GM21529 (cell line): Measurements from ENCODE around the gene REL.
"Not testable (repeated sequence)": the region's sequence is repeated elsewhere in the genome, so short reads cannot be mapped to it uniquely, and the experiment has no call there.

Experiments used
- ATAC-seq: cut with Tn5 transposase; IDR thresholded peaks from one replicate; pipeline ENCODE4 v1.9.1; 2021; ENCODE audit not compliant: unreplicated experiment

Gene REL

DNA sequence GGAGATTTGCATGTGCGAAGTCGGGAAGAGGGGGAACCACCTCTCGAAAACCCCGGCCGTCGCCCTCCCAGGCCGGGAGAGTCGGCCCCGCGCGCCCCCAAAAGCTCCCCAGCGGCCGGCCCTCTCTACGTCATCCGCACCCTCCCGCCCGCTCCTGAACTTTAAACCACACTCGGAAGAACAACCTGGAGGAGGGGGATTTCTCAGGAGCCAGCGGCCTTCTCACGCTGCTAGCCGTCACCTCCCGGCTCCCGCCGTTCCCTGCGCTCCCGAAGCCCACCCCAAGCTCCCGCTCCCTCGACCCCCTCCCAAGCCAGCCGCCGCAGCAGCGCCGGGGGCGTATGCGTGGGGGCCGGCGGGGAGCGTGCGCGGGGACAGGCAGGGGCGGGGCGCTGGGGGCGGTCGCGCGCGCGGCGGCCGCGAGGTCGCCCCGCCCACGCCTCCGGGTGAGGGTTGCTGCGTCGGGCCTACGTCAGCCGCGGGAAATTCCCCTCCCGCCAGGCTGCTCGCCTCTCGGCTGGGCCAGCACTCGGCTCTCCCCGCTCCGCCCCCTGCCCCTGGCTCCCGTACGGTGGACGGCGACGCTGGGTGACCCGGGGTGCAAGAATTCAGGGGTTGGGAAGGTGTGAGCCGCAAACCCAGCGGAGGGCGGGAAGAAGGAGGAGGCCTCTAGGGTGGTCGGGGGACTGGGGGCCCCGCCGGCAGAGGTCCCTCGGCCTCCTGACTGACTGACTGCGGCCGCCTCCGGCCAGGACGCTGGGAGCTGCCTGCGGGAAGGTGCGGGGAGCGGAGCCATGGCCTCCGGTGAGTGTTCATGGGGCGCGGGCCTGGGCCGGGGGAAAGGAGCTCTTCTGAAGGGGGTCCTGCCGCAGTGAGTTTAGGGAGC, at the start of gene REL:
Gene REL, plus strand, starts transcription at position 528 of the 886 bp plus-strand sequence. Its CDS starts 267 bp downstream, at position 795.
- peak; percentile 76 for ATAC-seq

DNA sequence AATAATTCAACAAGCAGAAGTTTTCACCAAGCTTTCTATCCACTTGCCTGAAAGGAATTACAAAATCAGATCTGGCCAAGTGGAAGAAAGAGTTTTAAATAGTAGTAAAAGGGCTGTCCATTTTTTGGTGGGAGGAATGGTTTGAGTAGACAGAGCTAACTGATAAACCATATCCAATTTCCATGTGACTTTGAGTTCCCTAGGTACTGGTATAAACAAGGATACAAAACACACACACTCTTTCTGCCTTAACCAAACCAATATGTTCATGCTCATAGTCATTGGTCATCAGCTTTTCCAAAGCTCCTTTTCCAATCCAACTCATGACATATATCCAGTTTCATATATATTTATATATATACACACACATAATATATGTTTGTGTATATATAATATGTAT, 49.5 kb upstream of the REL start:
- ATAC-seq = no peak

DNA sequence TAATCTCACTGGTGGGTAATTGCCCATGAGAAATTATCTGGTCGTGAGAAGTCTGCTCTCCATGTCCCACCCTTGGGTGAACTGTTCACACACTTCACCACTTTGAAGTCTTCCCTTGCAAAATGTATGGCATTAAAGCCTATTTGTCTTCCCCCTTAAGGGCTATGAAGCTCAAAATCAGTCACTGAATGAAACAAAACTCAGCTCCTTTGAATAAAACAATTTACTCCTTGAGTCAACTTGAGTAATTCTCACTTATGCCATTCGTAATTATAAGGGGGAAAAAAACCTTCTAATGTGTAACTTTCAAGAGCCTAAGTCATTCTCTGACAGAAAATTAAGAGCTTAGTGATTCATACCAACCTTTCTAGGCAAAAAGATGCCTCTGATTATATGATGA, 48.8 kb upstream of the REL start:
- ATAC-seq = no peak

DNA sequence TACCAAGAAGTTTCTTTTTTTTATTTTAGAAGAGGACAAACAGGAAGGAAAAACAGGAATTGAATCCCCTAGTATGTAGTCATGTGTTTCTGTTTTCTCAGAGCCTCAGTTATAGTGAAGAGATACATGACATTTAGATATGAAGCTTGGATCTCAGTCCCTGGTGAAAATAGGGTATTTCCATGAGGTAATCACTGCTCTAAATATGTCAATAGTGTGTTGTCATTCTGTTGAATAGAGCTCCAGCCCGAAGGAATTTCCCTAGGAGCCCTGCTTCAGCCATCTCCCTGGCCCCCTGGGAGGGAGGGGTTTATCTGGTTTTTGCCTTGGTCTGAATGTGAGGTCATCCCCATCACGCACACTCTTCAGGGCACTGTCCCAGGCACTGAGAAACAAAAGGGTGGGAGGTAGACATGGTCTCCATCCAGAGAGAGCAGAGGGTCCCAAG, 47.1 kb upstream of the REL start:
- peak; percentile 35 for ATAC-seq

DNA sequence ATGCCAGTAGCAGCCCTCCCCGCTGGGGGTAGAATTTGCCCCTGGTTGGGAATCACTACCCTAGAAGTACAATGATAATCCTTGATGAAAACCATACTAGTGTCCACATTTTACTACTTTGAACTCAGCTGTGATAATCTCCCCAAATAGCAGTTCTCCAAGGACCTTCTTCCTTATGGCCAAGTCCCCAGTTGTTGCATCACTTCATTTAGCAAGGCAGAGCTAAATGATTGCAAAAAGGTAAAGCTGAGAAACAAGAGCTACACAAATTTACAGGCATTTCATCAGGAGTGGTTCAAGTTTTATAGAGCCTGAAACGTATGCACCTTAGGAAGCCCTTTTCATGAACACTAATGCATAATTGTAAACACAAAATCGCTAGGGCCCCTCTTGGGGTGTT, 44.9 kb upstream of the REL start:
- ATAC-seq = no peak

DNA sequence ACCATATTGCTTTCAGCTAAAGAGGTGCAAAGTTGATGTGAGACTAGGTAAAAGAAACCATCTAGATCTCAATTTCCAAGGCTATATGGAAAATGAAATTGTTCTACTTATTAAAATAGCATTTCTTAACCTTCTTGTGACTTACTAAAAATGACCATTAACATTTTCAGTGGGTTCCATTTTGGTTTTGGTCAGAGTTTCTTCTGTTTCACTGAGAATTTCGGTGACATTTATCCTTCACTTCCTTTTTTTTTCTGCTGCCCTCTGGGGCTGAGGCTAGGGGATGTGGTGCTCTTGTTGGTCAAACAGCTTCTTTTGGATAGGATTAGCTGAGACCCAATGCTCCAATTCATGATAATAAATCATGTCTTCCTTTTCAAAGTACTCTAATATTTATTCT, 44.3 kb upstream of the REL start:
- ATAC-seq = peak; percentile 25

DNA sequence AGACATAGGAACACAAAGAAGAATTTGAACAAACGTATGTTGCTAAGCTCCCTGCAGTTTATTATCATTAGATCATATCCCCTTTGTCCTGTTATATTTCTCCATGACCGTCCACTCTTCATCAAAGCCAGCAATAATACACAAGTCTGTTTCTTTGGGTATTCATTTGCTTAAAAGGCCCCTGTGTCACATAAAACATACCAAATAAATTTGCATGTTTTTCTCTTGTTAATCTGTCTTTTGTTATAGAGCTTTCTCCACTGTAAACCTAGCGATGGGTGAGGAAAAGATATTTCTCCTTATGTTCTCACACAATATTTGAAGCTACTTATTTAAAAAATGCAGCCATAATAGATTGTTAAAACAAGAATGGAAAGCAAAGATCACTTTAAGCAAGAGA, 42.9 kb upstream of the REL start:
- no peak for ATAC-seq

DNA sequence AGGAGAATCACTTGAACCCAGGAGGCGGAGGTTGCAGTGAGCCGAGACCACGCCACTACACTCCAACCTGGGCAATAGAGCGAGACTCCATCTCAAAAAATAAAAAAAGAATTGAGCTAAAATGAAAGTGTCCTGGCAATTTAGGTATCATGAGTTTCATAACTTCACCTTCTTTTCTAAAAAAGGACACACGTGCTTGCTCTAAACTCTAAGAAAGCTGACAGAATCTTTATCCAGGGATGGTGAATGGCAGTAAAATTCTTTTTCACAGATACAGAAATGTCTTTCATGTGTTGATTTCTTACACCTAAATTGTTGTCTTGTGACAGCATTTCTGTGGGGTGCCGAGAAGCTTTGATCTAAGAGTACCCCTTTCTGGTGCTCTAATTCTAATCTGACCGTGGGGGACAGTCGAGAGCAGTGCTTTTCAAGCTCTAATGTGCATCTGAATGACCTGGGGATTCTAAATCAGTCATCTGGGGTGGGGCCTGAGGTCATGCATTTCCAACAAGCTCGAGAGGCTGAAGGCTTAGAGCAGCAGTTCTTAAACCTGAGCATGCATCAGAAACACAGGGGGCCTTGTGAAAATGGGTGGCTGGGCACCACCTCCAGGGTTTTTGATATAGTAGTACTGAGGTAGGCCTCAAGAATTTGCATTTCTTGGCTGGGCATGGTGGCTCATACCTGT, 42.1 kb upstream of the REL start:
- peak; percentile 48 for ATAC-seq

DNA sequence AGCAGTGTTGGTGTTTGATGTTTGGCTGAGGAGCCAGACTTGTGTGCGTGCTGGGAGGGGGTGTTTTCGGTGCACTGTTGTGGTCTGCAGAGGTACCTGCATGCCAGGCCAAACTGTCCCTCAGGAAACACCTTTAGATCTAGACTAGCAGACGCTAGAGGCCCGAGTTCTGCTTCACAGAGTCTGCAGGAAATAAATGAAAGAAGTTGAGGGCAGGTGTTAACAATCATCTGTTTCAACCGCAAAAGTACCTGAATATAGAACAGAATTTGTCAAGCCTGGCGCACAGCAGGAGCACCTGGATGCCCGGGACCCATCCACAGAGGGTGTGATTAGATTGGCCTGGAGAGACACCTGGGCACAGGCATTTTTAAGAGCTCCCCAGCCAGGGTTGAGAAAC, 40.5 kb upstream of the REL start:
- ATAC-seq = peak; percentile 46

DNA sequence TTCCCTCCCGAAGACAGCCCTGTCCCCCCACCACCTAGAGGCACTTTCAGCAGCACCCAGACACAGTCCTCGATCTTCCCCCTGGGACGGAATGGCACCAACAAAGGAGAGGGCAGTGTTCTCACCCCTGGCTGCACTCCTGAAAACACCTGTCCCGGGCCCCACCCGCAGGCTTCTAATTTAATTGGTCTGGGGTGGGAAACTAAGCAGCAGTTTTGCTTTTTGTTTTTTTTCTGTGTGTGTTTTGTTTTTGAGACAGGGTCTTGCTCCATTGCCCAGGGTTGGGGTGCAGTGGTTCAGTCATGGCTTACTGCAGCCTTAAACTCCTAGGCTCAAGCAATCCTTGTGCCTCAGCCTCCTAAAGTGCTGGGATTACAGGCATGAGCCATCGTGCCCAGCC, 38.4 kb upstream of the REL start:
- ATAC-seq = no peak

DNA sequence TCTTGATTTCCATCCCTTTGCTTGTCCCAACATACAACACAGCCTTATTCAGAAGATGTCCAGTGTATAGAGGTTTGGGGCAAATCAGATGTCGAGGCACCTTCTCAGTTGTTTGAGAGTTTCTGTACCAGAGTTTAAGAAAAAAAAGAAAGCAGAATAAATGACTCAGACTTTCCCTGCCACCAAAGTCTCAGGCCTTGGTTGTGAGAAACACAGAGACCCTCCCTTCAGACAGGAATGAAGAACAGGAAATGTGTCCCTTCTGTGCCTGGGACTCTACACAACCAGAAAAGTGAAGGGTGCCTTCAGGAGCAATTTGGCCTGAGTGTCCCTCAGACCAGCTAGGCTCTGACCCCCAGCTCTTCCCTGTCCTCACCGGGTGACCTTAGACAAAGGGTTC, 37.3 kb upstream of the REL start:
- ATAC-seq = no peak

DNA sequence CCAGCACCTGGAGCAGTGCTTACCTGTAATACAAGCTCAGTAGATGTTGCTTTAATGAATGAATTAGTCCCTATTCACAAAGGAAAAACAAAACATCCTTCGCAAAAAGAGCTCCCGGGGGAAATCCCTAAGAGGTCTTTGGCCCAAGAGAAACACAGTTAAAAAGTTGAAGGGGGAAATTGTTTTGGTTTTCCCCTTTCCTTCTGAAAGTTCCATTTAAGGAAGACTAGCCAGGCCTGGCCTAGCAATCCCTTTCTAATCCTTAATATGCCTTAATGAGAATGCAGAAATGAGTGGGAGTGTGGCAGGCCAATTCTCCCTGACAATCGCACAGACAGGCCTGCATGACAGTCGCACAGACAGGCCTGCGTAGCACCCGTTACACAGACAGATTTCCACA, 33.5 kb upstream of the REL start:
- ATAC-seq = no peak

DNA sequence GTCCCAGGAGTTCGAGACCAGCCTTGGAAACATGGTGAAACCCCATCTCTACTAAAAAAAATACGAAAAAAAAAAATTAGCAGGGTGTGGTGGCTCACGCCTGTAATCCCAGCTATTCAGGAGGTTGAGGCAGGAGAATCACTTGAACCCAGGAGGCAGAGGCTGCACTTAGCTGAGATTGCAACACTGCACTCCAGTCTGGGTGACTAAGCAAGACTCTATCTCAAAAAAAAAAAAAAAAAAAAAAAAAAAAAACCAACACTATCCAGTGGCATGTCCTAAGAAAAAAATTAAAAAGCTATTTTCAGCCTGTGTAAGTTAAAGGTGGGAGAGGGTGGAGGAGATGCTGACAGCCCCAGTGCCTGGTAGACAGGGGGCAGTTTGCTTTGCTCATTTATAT, 32.2 kb upstream of the REL start:
- ATAC-seq = no peak

DNA sequence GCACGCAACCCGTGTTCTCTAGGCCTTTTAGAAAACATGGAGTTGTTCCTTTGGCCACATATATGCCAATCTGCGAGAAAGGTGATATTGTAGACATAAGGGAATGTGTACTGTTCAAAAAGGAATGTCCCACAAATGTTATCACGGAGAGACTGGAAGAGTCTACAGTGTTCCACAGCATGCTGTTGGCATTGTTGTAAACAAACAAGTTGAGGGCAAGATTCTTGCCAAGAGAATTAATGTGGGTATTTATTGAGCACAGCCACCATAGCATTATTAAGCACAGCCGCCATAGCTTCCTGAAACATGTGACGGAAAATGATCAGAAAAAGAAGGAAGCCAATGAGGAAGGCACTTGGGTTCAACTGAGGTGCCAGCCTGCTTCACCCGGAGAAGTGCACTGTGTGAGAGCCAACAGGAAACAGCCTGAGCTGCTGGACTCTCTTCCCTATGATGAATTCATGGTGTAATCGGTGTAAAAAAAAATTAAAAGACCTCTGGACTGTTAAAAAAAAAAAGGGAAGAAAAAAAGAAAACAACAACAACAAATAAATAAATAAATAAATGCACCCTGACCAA, 29.0 kb upstream of the REL start:
- no peak for ATAC-seq

DNA sequence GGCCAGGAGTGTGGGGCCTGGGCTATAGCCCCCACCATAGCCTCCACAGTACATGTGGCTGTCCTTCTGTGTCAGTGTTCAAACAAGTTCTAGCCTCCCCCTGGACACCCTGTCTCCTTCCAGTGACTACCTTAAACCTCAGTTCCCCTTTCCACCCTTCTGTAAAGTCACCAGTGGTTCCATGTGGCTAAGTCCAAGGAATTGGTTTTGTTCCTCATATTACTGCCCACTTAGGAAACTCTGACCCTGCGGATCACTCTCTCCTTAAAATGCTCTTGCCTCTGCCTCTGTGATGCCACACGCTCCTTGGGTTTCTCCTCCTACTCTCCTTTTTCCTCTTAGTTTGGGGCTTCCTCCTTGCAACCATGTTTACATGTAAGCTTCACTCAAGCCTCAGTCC, 27.8 kb upstream of the REL start:
- ATAC-seq = no peak

DNA sequence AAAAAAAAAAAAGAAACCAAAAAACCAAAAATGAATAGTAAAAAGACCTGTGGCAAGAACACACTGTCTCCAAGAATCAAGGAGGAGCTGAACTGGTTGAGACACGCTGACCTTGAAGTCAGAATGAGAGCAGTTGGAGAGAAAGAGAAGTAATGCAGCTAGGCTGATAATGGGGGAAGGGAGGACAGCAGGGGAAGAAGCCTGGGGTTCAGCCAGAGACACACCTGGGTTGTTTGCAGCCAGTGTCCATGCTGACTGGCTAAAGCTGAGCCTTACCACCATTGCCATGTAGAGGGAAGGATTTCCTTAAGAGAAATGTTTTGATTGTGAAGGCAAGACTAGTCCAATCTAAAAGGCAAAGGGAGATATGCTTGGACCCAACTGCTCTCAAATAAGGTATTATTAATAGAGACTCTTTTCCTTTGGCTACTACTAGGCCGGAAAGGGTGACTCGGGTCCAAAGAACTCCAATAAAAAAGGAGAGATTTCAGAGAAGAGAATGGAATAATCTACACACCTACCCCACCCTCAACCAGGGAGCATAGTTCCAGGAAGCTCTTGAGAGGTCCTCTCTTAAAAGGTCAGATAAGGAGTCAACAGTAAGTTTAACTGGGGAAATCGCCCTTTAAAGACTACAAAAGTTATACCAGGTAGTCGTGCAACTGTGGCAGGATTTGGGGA, 25.2 kb upstream of the REL start:
- ATAC-seq = no peak

DNA sequence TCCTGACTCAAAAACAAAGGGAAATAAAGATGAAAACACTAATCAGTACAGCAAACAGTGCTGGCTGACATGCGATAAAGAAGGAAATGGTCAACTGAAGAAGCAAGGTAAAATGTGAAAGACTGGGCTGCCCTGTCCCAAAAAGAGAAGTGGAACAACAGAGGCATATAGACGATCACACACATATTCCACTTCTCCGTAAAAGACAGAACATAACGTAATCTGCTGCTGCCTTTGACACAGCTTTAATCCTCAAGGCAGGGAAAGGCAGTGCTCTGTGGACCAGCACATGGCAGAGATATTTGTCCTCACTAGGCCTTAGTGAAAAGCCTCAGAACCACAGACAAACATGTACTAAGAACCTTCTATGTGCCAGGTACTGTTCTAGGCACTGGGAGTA, 24.3 kb upstream of the REL start:
- ATAC-seq = no peak

DNA sequence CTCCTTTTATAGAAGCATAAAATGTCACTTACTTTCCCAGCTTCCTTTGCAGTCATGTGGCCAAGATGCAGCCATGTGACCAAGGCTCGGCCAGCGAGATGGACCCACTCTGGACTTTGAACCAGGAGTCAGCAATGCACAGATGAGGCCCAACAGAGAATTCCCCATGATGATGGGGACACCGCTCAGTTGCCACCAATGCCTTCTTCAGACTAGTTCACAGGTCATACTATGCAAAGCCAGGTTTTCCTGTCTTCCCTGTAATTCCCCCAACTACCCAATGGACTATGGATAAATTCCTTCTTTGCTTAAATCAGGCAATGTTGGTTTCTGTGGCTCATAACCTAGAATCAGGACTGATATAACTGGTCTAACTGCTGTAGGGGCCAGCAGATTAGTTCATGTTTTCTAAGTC, 22.5 kb upstream of the REL start:
- ATAC-seq = no peak

DNA sequence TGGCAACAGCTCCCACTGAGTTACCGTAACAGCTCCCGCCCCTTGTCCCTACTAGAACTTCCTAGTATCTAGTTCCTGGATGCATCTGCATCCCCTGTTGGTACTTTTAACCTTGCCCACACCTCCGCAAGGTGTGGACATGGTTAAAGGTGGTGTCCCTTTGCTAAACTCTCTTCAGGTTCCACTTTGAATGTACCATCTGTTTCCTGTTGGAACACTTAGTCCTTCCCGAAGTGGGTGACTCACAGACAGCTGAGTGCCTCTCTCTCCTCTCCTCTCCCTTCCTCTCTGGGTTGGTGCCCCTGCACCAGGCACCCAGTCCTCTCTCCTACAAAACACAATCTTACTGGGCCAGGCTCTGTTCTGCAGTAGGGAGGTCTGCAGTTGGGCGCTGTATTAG, 19.6 kb upstream of the REL start:
- ATAC-seq = no peak

DNA sequence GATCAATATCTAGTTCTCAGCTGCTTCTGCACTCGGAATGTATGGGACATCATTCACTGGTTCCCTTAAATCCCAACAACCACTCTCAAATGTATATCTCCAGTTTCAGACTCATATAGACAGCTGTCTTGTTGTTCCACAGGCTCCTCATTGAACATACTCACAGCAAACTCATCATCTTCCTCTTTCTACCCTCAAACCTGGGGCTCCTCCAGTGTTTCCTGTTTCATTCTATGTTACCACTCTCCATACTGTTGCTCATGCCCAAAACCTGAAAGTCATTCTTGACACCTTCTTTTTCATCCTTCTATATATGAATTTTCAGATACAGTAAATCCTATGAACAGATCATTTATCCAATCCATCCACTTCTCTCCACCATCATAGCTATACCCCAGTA, 18.7 kb upstream of the REL start:
- ATAC-seq = no peak

DNA sequence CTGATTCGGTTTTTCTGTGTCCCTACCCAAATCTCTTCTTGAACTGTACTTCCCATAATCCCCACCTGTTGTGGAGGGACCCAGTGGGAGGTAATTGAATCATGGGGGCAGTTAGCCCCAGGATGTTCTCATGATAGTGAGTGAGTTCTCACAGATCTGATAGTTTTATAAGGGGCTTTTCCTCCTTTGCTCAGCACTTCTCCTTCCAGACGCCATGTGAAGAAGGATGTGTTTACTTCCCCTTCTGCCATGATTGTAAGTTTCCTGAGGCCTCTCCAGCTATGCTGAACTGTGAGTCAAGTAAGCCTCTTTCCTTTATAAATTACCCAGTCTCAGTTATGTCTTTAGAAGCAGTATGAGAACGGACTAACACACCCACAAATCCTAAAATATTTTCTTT, 16.0 kb upstream of the REL start:
- ATAC-seq = not testable (repeated sequence)
